ENCODE data around the gene HLA-DRA. TPM values are rescaled to one million over a fixed set of nuclear protein-coding genes. Genes with fewer than 3 reads are reported as not detected.

Gene HLA-DRA
- total RNA-seq = 100 to 1,000 TPM in 2 of 4 donors, 10 to 100 TPM in 2; 26.0 to 440 (median 115) TPM

- H3K4me1 ChIP-seq = no peaks in the 10 kb centered on the region
- H3K4me3 ChIP-seq = peak within 1 kb of the TSS; percentile 18 to 68 (median 38)
- intact Hi-C loops (cut with DNase I) = no loop called here
- H3K27me3 ChIP-seq = peaks cover 0 to 3% (median 0%) of the 10 kb centered on the region in 4 donors
- no peak for DNase-seq
- H3K36me3 ChIP-seq = no peaks in the 10 kb centered on the region
- H3K9me3 ChIP-seq = no peaks in the 10 kb centered on the region
- 3 to 10% methylated on average over 9 of the region's 9 CpGs for WGBS, 2 donors
- TF ChIP-seq, protein P1, sequence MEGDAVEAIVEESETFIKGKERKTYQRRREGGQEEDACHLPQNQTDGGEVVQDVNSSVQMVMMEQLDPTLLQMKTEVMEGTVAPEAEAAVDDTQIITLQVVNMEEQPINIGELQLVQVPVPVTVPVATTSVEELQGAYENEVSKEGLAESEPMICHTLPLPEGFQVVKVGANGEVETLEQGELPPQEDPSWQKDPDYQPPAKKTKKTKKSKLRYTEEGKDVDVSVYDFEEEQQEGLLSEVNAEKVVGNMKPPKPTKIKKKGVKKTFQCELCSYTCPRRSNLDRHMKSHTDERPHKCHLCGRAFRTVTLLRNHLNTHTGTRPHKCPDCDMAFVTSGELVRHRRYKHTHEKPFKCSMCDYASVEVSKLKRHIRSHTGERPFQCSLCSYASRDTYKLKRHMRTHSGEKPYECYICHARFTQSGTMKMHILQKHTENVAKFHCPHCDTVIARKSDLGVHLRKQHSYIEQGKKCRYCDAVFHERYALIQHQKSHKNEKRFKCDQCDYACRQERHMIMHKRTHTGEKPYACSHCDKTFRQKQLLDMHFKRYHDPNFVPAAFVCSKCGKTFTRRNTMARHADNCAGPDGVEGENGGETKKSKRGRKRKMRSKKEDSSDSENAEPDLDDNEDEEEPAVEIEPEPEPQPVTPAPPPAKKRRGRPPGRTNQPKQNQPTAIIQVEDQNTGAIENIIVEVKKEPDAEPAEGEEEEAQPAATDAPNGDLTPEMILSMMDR (IDR thresholded peaks at IDR 0.05) = no peak
- peak in 2 of 4 donors; percentile 47 to 75 for TF ChIP-seq POLR2A (IDR thresholded peaks at IDR 0.05)
- peak within 1 kb of the TSS; percentile 58 to 87 (median 72) for H3K27ac ChIP-seq
These were observed at the start of gene HLA-DRA for GRCh38 chr6:32439602-32440214. HLA-DRA (plus strand) TSS chr6:32439887; CDS start chr6:32439951, 64 bp downstream.

DNA sequence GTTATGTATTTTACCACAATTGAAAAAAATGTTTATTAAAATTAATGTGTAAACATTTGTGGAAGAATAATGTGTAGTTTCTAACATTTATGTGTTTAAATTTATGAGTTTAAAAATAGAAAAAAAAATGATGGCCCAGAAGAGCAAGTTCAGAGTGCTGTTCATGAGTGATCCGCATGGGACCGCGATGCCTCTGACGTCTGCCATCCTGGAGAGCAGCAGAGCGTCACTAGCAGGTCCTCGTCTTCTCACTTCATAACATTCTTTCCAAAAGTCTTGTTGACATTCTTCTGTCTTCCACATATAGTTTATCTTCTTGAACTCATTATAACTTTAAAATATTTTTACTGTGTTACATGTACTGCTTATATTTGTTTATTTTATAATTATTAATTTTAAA lies 48.2 kb upstream of the HLA-DRA start:
- no peak for DNase-seq
- 93 to 95% methylated on average over 6 of the region's 6 CpGs for WGBS, 2 donors
- no peaks in the 10 kb centered on the region for H3K36me3 ChIP-seq
- no peaks in the 10 kb centered on the region for H3K9me3 ChIP-seq
- no peak overlapping the region for H3K27ac ChIP-seq
- intact Hi-C loops (cut with DNase I) = no loop called here
- H3K27me3 ChIP-seq = no peaks in the 10 kb centered on the region
- peaks cover 5 to 22% (median 5%) of the 10 kb centered on the region in 3 donors for H3K4me1 ChIP-seq
- no peak overlapping the region for H3K4me3 ChIP-seq
- TF ChIP-seq POLR2A (IDR thresholded peaks at IDR 0.05) = no peak
- TF ChIP-seq, protein P1 (IDR thresholded peaks at IDR 0.05) = no peak

DNA sequence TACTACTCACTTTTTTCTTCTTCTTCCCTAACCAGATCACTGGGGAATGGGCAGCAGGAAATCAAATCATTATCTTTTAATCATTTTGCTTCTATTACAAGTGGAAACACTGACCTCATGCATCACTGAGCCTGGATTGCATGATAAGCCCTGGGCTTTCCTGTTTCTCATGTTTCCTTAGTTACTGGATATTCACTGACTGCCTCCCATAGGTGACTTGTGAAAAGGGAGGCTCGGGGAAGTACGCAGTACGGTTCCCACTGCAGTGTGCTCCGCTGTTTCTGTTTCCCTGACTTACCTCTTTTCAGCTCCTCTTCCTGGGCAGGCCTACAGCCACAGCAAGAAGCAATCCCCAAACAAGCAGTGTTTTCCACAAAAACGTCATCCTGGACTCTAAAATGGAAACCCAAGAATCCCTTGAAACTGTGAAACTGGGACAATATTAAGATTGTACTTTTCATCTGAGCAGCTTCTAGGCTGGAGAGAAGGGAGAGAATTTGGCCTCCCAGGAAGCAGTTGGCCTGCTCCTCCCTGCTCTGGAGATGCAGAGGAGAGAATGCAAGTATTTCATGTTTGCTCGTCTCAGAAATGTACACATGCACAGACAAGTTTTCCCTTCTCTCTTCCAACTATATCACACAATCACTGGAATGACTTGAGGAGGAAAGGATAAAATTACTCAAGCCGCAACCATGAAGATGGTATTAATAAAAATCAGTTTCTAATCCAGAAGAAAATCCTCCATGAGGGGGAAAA lies 45.8 kb upstream of the HLA-DRA start:
- no peak for DNase-seq
- Histone ChIP-seq H3K27me3 (no peaks in the 10 kb centered on the region), H3K27ac (peak overlapping the region; percentile 50 to 73 (median 70)), H3K4me1 (peaks cover 5 to 22% (median 5%) of the 10 kb centered on the region in 3 donors), H3K36me3 (no peaks in the 10 kb centered on the region), H3K4me3 (no peak overlapping the region), H3K9me3 (no peaks in the 10 kb centered on the region)
- 25 to 36% methylated on average over 7 of the region's 7 CpGs for WGBS, 2 donors
- intact Hi-C loops (cut with DNase I) = no loop called here
- TF ChIP-seq, protein P1 (IDR thresholded peaks at IDR 0.05) = peak in 1 of 6 experiments; percentile 4
- TF ChIP-seq POLR2A (IDR thresholded peaks at IDR 0.05) = no peak

GRCh38 chr6:32396028-32396427 lies 43.7 kb upstream of the HLA-DRA start:
- Histone ChIP-seq H3K4me1 (peaks cover 5 to 22% (median 5%) of the 10 kb centered on the region in 3 donors), H3K27ac (no peak overlapping the region), H3K27me3 (no peaks in the 10 kb centered on the region), H3K4me3 (no peak overlapping the region), H3K9me3 (no peaks in the 10 kb centered on the region), H3K36me3 (no peaks in the 10 kb centered on the region)
- DNase-seq = no peak
- intact Hi-C loops (cut with DNase I) = no loop called here
- TF ChIP-seq, protein P1 (IDR thresholded peaks at IDR 0.05) = no peak
- TF ChIP-seq POLR2A (IDR thresholded peaks at IDR 0.05) = no peak
- WGBS, 2 donors = 93 to 95% methylated on average over 7 to 10 of the region's 10 CpGs
